GM20000 (cell line): ENCODE results near the gene PLEKHM1.

Source experiments
- DNase-seq: peaks from one replicate; pipeline ENCODE4 v3.0.0; 2012; ENCODE audit warnings: low spot score
- TF ChIP-seq, protein P1 (sequence below): IDR thresholded peaks from 2 replicates; pipeline ENCODE4 v1.5.1; 2012; ENCODE audit warnings: mild to moderate bottlenecking, control low read depth; ENCODE audit errors: extremely low read depth, missing control alignments

The PLEKHM1 gene

GRCh38 chr17:45404870-45405249 is 85.7 kb downstream of the PLEKHM1 start:
- peak; percentile 19 for DNase-seq
- TF ChIP-seq, protein P1, sequence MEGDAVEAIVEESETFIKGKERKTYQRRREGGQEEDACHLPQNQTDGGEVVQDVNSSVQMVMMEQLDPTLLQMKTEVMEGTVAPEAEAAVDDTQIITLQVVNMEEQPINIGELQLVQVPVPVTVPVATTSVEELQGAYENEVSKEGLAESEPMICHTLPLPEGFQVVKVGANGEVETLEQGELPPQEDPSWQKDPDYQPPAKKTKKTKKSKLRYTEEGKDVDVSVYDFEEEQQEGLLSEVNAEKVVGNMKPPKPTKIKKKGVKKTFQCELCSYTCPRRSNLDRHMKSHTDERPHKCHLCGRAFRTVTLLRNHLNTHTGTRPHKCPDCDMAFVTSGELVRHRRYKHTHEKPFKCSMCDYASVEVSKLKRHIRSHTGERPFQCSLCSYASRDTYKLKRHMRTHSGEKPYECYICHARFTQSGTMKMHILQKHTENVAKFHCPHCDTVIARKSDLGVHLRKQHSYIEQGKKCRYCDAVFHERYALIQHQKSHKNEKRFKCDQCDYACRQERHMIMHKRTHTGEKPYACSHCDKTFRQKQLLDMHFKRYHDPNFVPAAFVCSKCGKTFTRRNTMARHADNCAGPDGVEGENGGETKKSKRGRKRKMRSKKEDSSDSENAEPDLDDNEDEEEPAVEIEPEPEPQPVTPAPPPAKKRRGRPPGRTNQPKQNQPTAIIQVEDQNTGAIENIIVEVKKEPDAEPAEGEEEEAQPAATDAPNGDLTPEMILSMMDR = no peak

DNA sequence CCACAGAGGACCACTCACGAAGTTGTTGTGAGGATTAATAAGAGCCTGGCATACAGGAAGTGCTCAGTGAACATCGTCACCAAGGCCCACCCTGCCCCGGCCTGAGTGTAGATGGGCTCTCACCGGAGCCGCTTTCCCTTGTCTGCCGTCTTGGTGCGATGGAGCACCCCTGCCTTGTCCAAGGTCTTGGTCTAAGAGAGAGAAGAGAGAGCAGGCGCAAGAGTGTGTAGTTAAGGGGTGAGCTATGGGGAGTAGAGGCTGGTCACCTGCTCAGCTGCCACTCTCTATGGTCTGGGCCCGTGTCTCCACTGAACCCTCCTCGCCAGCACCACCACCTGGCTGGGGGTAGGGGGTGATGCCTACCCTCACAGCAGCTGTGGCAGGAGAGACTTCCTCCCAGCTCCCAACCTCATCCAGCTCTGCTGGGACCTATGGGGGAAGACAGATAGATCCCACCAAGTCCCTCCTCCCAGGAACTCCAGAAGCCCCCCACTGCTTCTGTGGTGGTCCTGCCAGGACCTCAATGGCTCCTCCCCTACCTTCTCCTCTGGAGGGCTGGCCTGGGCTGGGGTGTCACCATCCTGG is 86.5 kb downstream of the PLEKHM1 start:
- peak; percentile 16 for DNase-seq
- TF ChIP-seq, protein P1 = no peak

DNA sequence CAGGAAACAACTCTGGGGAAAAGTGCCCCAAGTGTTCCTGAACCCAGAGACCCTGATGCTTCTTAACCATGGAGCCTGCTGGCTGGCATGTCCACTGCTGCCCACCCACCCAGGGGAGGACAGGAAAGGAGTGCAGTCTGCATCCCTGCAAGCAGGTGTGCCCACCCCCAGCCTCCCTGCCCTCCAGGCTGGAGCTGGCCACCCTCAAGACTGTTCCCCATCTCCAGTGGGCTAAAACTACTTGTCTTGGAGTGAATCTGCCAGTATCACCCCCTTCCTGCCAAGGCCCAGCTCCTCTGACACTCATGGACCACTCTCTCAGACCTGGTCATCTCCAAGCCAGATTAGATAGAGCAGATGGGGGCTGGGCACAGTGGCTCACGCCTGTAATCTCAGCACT is 87.6 kb downstream of the PLEKHM1 start:
- DNase-seq = no peak
- TF ChIP-seq, protein P1 = no peak

DNA sequence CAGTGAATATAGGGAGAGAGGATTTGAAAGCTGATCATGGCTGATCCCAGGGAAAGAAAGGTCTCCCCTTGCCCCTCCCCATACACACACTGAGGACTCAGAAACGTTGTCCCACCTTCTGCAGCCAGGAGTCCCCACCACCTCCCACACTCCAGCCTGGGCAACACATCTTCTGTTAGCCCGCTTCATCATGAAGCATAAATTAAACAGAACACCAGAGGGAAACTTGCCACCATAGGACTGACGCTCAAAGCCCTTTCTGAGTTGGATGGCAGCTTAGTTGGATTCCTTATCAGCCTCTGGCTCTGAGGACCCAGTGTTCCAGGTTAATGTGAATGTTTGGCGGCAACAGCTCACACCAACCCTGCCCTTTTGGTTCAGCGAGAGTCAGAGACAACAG is 91.7 kb downstream of the PLEKHM1 start:
- TF ChIP-seq, protein P1 = no peak
- DNase-seq = no peak

DNA sequence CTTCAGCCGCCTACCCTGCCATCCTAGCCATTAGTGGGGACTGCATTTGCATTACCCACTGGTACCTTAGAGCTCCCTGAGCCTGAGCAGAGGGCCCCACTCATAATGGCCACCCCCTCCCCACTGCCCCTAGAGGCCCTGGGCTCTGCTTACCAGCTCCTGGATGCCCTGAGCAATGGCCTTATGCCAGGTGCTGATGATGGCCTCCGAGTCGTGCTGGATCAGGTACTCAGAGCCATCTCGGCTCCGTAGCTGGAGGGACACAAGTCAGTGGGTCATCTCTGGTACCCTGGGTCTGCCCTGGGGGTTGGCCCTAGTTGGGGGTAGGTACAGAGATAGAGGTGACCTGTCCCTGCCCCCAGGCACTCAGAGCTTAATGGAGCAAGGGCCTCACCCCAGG is 92.7 kb downstream of the PLEKHM1 start:
- TF ChIP-seq, protein P1 = no peak
- DNase-seq = no peak

DNA sequence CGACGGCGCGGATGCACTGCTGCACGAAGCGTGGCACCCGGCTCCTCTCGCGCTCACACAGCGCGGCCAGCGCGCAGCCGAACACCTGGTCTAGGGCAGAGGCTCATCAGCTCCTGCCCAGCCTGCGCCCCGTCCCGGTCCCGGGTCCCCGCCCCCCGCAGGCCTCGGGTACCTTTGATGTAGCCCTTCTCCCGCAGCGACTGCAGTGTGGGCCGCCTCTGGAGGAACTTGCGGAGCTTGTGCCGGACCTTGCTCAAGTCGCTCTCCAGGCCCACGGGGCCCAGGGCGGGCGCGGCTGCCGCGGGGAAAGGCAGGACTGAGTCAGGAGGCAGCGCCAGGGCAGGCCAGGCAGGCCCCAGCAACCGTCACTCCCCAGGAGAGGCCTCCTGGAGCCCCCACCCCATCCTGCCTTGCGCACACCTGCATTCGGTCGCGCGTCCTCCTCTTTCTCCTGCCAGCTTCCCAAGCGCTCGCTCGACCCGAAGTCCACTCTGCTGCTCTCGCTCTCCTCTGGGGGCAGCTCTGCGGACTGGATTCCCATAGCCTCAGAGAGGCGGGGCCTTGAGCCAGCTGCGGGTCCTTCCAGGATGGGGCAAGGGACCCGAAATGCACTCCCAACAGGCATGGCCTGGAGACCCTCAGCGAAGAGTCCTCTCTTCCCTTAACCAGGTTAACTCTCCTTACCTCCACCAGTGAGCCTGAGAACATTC is 93.9 kb downstream of the PLEKHM1 start:
- no peak for DNase-seq
- TF ChIP-seq, protein P1 = no peak

DNA sequence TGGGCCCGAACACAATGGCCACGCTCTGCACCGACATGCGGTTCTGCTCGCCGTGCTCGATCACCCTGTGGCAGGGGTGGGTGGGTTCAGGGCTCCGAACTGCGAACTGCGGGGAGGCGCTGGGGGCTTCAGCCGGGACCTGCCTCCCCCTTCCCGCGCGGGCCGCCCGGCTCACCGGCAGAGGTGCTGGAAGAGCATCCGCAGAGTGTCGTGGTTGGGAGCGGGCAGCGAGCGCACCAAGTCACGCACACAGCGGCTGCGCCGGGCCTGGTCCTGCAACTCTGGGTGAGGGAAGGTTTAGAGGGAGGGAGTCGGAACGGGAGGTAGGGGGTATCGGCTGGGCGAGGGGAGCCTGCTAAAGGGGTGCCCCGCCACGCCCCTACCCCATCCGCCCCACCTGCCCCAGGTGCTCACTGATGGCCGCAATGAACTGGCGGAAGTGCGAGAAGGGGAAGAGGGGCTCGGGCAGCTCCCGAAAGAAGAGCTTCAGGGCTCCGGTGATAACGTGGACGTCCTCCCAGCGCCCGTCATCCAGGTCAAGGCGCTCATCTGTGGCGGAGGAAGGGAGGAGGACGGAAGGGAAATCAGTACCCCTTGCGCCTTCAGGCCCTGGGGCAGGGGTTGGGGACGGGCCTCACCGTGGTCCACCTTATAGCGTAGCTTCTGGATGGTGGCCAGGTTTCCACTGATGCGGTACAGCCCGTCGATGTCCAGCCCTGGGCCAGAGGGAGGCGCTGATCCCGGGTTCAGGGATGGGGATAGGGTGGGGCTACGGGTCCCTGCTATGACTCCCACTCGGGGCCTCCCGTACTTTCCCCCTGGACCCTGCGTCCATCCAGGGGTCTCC is 94.7 kb downstream of the PLEKHM1 start:
- DNase-seq = no peak
- TF ChIP-seq, protein P1 = no peak
